K562 (cell line): ENCODE results near the gene ZNF778. TPM values are rescaled to one million over a fixed set of nuclear protein-coding genes. Genes with fewer than 3 reads are reported as not detected.

Experiments
- CBFA2T2 ChIP-seq: fragments of 450-650 bp; conservative IDR thresholded peaks from 2 replicates; pipeline ENCODE4 v1.6.1; 2017; ENCODE audit warnings: mild to moderate bottlenecking
- CBFB ChIP-seq: sonication (generic); formaldehyde crosslinking; IDR thresholded peaks from 2 replicates; pipeline ENCODE4 v1.4.0; 2020; ENCODE audit warnings: mild to moderate bottlenecking, missing genetic modification reagents
- CXXC5 ChIP-seq: fragments of 250-450 bp; sonication (Bioruptor Pico); IDR thresholded peaks from 2 replicates; pipeline ENCODE4 v1.8.0; 2022; ENCODE audit warnings: inconsistent platforms, mild to moderate bottlenecking, moderate library complexity
- ERF ChIP-seq: fragments of 450-650 bp; formaldehyde crosslinking; IDR thresholded peaks from 2 replicates; pipeline ENCODE4 v1.4.0; 2020; ENCODE audit warnings: mild to moderate bottlenecking, mixed read lengths
- GATAD2B ChIP-seq: fragments of 450-650 bp; IDR thresholded peaks from 2 replicates; pipeline ENCODE4 v1.6.1; 2017; ENCODE audit warnings: mild to moderate bottlenecking, borderline replicate concordance
- IFI16 ChIP-seq: fragments of 250-450 bp; sonication (Bioruptor Pico); IDR thresholded peaks from 2 replicates; pipeline ENCODE4 v2.1.2; 2022; ENCODE audit warnings: mild to moderate bottlenecking, inconsistent platforms
- MAX ChIP-seq: sonication (generic); formaldehyde crosslinking; IDR thresholded peaks from 2 replicates; pipeline ENCODE4 v1.9.0; 2022; ENCODE audit warnings: mild to moderate bottlenecking, missing genetic modification reagents
- NFIC ChIP-seq: fragments of 450-650 bp; IDR thresholded peaks from 2 replicates; pipeline ENCODE4 v1.6.1; 2017; ENCODE audit warnings: mild to moderate bottlenecking, inconsistent platforms
- RAD51 ChIP-seq: fragments of 450-650 bp; IDR thresholded peaks from 2 replicates; pipeline ENCODE4 v1.7.1; 2016; ENCODE audit warnings: low read depth, mild to moderate bottlenecking, borderline replicate concordance
- SREBF1 ChIP-seq: fragments of 150-350 bp; IDR thresholded peaks from 2 replicates; pipeline ENCODE4 v1.6.1; 2014; ENCODE audit warnings: antibody characterized with exemption, low read depth, low read length, borderline replicate concordance
- polyA plus RNA-seq, 8 experiments: library from polyadenylated mRNA; depleted of rRNA in 4 of 8; stranded (reverse) in 5 of 8; unstranded in 3 of 8; fragments of >200 nt; fragmentation: Nextera tagmentation in 2 of 8; fragmentation: Illumina TruSeq in 1 of 8; extraction: Ambion mirVana in 2 of 8; extraction: Trizol in 1 of 8; gene quantifications; 2 replicates each; pipeline versions ENCODE4 v1.2.1 to v1.2.3, GENCODE V29; 2011 to 2014; ENCODE audit warnings: inconsistent platforms in 1 of 8, missing spikeins in 1 of 8
- total RNA-seq, 7 experiments: library from RNA; depleted of rRNA in 6 of 7; stranded (reverse); fragments of >200 nt in 6 of 7; fragmentation: Illumina TruSeq in 2 of 7; extraction: Trizol in 2 of 7; gene quantifications; 2 replicates each; pipeline versions ENCODE4 v1.2.1 to v1.2.3, GENCODE V29; 2011 to 2021; ENCODE audit warnings: low replicate concordance in 1 of 7
- TF ChIP-seq, protein P1 (sequence below): fragments of 450-650 bp; formaldehyde crosslinking; IDR thresholded peaks from 2 replicates; pipeline ENCODE4 v1.4.0; 2020; ENCODE audit warnings: mild to moderate bottlenecking, mixed read lengths
- TF ChIP-seq, protein P2 (sequence below): fragments of 450-650 bp; IDR thresholded peaks from 2 replicates; pipeline ENCODE4 v1.6.1; 2016; ENCODE audit warnings: antibody characterized with exemption

The ZNF778 gene
- total and polyA plus RNA-seq, 9 of the 15 experiments (the other 6 are each of a cell fraction or from before 2014, with no cell fraction given): 0.70 to 60.6 (median 7.5) TPM

DNA sequence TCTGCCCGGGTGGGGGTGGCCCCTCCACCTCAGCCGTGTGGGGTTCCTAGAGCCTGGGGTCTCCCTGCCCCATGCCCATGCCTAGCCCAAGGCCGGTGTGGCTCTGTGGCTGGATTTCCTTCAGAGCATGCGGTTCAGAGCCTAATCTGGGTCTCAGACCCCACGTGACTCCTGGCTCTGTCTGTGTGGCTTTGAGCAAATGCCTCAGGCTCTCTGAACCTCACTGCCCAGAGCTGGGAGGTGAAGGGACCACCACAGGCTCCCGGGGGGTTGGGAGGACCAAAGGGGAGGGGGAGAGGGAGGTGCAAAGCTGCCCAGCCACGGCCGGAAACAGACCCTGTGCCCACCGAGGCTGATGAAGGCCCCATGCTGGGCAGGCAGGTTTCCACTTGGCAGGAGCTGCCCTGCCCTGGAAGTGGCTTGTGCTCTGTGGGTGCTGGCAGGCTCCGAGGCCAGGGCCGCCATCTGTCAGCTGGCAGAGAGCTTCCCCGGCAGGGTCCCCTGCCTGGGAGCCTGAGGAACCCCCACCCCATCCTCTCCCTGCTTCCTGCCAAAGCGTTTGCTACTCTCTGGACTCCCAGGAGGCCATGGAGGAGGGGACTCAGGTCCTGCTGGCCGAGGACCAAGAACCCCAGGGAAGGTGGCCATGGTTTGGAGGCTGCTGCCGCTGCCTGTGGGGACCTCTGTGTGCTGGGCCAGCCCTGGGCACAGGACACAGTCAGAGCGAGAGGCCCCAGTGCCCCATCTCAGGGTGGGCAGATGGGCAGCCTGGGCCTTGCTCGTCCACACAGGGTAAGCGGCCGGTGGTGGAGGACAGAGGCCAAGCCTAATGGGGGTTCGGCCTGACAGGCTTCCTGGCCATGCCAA is 42.0 kb upstream of the ZNF778 start (continued):
- TF ChIP-seq, protein P1, sequence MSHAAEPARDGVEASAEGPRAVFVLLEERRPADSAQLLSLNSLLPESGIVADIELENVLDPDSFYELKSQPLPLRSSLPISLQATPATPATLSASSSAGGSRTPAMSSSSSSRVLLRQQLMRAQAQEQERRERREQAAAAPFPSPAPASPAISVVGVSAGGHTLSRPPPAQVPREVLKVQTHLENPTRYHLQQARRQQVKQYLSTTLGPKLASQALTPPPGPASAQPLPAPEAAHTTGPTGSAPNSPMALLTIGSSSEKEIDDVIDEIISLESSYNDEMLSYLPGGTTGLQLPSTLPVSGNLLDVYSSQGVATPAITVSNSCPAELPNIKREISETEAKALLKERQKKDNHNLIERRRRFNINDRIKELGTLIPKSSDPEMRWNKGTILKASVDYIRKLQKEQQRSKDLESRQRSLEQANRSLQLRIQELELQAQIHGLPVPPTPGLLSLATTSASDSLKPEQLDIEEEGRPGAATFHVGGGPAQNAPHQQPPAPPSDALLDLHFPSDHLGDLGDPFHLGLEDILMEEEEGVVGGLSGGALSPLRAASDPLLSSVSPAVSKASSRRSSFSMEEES (CRISPR knock-in tag): peak; percentile 71
- TF ChIP-seq, protein P2, sequence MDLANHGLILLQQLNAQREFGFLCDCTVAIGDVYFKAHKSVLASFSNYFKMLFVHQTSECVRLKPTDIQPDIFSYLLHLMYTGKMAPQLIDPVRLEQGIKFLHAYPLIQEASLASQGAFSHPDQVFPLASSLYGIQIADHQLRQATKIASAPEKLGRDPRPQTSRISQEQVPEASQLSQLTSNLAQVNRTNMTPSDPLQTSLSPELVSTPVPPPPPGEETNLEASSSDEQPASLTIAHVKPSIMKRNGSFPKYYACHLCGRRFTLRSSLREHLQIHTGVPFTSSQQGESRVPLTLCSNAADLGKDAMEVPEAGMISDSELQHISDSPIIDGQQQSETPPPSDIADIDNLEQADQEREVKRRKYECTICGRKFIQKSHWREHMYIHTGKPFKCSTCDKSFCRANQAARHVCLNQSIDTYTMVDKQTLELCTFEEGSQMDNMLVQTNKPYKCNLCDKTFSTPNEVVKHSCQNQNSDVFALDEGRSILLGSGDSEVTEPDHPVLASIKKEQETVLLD: no peak
- TF ChIP-seq GATAD2B (no peak), RAD51 (peak; percentile 74; the same call in 1 of the 2 replicates), MAX (CRISPR knock-in tag) (peak; percentile 61; the same call in 1 of the 2 replicates), CBFA2T2 (peak; percentile 24), CBFB (CRISPR knock-in tag) (peak; percentile 25; the same call in 1 of the 2 replicates), NFIC (0 out of 2 replicates have a peak, but pooled peaks have one; percentile 20), ERF (CRISPR knock-in tag) (no peak), IFI16 (CRISPR knock-in tag) (no peak), SREBF1 (no peak), CXXC5 (CRISPR knock-in tag) (no peak)
